GM19193 (cell line): Measurements from ENCODE around the gene BRD9.

Source experiments
- POLR2A ChIP-seq: IDR thresholded peaks from 4 replicates; pipeline ENCODE4 v1.6.1; 2011; ENCODE audit not compliant: insufficient read depth, insufficient read length; ENCODE audit errors: extremely low read depth

The BRD9 gene

DNA sequence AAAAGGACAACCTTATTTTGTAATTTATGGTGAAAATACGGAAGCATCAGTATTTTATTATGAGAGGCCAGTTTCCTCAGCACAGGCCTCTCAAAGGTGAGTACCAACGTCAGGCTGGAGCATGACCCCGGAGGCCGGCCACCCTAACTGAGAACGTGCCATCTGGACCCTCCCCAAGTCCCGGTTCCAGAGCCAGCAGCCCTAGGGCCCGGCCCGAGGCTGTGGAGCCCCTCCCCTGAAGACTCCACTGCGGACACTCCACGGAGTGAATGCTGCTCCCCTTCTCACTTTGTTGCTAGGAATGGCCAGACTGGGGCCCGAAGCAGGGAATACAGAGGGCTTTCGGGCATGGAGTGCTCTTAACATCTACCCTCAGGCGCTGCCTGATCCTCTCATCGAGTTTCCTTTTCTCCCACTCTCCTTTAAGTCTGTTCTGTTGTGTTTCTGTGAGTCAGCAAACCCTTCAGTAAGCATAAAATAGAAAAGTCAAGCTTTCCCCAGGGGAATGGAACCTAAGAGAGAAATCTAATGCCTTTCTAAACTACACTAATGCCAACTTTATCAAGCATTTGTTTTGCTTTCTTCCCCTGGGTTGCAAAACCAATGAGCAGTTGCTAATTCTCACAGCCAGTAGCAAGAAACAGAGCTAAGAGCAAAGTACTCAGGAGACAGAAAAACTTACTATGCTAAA, 4.5 kb downstream of the BRD9 start:
- TF ChIP-seq POLR2A = no peak

DNA sequence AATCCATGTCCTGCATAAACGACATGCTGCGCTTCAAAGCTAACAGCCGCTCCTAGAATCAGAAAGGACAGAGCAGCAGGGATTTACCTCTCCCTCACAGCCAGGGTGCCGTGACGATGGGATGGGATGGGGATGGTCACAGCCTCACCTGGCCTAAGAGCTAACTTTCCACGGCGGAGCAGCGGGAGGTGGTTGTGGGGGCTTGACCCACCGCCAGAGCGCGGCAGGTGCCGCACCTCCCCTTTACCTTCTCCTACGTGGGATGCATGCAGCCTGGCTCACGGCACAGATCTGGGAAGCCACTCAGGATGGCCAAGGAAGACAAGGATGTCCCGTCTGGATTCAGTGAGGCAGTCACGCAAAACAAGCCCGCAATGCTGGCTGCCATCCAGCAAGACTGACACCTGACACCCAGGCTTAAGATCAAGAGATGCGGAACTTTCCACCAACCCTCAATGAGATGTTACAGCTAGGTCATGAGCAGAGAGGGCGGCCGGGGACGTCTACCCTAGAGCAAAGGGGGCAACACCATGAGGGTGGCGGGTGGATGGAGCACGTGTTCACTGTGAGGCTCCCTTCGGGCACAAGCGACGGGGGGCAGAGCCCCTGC, 5.8 kb downstream of the BRD9 start:
- no peak for TF ChIP-seq POLR2A

DNA sequence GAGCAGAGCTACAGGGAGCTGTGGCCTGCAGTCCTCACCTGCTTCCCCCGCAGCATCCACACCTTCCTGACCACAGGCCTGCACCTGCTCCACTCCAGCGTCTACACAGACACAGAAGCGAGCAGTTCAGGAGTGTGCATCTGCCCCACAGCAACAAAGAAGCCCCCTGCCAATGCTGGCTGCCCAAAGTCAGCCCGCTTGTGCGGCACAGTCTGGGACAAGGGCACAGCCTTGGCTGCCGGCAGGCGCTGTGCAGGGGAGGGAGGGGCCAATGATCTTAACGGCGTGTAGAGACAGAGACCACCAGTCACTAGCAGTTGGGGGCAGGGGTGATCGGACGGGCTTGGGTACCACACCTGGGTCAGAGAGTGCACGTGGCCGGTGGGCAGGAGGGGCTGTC, 6.6 kb downstream of the BRD9 start:
- no peak for TF ChIP-seq POLR2A

DNA sequence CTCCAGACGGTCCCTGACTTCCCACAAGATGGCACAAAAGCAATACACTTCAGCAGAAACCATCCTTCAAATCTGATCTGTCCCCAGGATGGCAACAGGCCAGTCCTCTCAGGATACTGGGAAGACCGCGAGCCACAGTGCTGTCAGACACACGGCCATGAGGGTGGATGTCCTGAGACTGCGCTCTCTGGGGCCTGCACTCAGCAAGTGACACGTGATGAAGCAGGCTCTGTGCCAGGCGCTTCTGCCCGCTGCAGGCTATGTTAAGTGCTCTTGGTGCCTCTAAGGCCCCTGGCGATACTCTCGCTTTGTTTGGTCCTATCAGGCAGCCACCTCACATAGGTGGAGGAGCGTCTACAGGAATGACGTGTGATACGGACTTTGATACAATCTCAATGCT, 7.1 kb downstream of the BRD9 start:
- TF ChIP-seq POLR2A = no peak

- TF ChIP-seq POLR2A = no peak
Observed at GRCh38 chr5:885127-885442, 7.5 kb downstream of the BRD9 start.

DNA sequence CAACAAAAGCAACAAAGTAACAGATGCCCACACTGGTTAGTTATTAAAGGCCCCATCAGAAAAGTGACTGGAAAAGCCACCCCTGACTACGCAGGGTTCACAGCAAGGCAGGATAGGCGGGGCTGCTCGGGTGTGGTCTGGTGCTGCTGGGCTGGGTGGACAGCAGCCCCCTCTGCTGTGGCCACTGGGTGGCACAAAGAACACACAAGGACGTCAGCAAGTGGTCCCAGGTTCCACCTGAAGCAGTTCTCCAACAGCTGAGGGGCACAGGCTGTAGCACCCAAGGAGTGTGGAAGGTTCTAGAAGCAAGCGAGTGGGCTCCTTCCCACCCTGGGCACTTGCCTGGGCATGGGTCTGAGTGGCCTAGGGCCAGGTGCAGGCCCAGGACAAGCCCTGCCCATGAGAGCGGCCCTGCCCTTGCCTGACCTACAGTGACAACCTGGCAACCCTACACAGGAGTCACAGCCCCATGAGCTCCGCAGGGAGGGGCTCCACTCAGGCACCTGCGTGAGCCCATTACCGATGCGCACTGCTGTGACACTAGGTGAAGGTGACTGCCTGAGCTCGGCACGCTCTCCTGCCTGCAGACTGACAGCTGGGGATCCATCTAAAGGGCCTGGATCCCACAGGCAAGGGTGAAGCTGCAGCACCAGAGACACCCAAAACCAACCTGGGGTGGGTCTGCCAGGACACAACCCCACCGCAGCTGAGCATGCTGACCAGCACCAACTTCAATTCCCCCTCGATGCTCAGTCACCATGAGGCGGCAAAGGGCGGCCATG, 8.1 kb downstream of the BRD9 start:
- no peak for TF ChIP-seq POLR2A

DNA sequence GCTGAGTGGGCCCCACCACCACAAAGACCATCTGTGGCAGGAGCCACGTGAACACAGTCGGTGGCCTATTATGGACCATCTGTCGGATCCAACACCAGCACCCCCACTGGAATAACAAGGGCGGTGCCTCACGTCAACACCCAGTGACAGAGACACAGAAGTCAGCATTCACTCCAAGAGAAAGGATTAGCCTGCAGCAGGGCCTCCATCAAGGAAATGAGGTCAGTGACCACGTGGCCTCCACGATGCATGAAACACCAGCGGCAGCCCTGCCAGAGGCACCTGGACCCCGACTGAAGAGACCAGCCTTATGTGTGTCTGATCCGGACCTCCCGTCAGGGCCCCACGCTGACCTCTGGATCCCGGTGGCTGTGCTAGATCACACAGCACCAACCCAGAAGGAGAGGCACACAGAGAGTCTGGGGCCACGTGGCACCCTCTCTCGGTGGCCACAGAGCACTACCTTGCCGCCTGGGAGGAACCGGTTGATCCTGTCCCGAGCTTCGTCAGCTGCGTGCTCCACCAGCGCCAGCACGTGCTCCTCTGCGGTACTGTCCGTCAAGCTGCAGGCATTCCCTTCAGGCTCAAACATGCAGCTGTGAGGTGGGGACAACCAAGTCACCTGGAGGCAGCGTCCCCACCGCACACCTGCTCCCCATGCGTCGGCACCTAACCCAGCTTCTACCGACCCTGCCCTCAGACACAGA, 9.0 kb downstream of the BRD9 start:
- no peak for TF ChIP-seq POLR2A

- no peak for TF ChIP-seq POLR2A
Observed at GRCh38 chr5:882253-883183, 10.1 kb downstream of the BRD9 start.

DNA sequence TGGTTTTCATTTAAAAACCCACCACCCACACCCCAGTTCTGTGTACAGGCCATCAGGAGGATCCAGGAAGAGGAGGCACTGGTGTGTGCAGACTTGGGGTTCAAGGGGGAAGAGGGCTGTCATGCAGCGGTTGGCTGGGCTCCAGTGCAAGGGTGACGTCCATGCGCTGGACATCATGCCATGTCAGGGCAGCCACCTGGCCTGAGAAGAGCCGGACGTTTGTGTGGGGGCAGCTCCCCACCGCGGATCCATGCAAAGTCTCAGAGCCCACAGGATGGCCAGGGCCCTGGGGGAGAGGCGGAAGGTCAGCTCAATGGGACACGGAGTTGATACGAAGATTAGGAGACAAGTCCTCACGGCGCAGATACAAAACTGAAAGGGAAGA, 11.1 kb downstream of the BRD9 start:
- no peak for TF ChIP-seq POLR2A

DNA sequence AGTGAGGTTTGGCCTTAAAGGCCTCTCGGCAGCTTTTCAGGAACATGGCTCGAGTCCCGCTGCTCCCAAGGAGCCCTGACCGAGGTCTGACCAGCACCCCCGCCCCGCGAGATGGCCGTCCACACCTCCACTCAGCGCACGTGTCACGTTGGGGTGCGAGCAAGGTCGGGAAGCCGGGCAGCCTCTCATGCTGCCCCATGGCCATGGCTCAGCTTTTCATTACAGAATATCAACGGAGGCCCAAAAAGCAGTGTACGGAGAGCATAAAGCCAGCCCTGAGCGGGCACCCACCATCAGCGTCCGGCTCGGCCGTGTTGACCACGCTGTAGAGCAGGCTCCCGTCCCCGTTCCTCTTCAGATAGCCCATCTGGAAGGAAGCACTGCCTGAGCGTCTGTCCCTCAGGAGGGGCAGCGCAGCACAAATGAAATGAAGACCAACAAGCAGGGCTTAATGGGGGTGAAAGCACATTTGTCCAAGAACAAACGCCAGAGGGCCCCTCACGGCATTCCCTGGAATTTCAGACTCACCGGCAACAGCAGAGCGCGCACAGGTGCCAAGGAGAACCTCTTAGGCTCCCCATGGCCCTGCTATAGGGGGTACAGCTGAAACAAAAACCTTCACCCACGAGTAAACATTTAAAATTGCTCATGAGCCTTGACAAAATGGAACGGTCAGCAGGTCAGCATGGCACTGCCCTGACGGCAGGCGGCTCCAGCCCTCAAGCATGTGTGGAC, 11.6 kb downstream of the BRD9 start:
- TF ChIP-seq POLR2A = no peak

DNA sequence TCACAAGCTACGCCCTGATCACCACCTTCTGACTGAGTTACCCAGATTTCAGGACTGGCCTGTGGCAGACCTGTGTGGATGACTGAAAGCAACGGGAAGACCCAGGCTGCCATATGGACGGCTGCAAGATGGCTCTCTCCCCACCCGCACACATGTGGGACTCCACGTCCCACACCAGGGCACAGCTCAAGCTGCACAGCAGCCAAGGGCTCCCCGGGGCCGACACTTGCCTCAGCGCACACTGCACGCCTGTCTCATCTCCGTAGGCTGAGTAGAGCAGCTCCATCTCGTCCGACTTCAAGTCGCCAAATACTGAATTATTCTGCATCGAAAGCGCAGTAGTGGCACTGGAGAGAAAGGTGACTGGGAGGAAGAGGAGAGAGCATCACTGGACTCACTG, 14.5 kb downstream of the BRD9 start:
- TF ChIP-seq POLR2A = no peak

- no peak for TF ChIP-seq POLR2A
Observed at GRCh38 chr5:876398-877365, 15.9 kb downstream of the BRD9 start.

- TF ChIP-seq POLR2A = no peak
Observed at GRCh38 chr5:875931-876330, 16.7 kb downstream of the BRD9 start.
